Measurements from ENCODE around the gene SHMT1. TPM values are rescaled to one million over a fixed set of nuclear protein-coding genes. Genes with fewer than 3 reads are reported as not detected.

The SHMT1 gene
- total RNA-seq, 4 donors from 2014 or later, result 37.8 to 56.0 (median 49.2) TPM

GRCh38 chr17:18327556-18327955 is 35.8 kb downstream of the SHMT1 start:
- no peaks in the 10 kb centered on the region for H3K4me1 ChIP-seq
- peaks cover 99% of the 10 kb centered on the region for H3K36me3 ChIP-seq
- WGBS, result 91% methylated on average over 10 of the region's 10 CpGs
- H3K4me3 ChIP-seq, result no peak overlapping the region
- no peaks in the 10 kb centered on the region for H3K27me3 ChIP-seq
- DNase-seq (ENCODE audit: low spot score in 2 of 2), result no peak
- TF ChIP-seq, protein P1, sequence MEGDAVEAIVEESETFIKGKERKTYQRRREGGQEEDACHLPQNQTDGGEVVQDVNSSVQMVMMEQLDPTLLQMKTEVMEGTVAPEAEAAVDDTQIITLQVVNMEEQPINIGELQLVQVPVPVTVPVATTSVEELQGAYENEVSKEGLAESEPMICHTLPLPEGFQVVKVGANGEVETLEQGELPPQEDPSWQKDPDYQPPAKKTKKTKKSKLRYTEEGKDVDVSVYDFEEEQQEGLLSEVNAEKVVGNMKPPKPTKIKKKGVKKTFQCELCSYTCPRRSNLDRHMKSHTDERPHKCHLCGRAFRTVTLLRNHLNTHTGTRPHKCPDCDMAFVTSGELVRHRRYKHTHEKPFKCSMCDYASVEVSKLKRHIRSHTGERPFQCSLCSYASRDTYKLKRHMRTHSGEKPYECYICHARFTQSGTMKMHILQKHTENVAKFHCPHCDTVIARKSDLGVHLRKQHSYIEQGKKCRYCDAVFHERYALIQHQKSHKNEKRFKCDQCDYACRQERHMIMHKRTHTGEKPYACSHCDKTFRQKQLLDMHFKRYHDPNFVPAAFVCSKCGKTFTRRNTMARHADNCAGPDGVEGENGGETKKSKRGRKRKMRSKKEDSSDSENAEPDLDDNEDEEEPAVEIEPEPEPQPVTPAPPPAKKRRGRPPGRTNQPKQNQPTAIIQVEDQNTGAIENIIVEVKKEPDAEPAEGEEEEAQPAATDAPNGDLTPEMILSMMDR (IDR thresholded peaks at IDR 0.05), result no peak
- TF ChIP-seq POLR2AphosphoS5 (IDR thresholded peaks at IDR 0.05) (no peak), EP300 (IDR thresholded peaks at IDR 0.05) (no peak), POLR2A (IDR thresholded peaks at IDR 0.05) (no peak)
- H3K9me3 ChIP-seq, result no peaks in the 10 kb centered on the region
- no peak overlapping the region for H3K27ac ChIP-seq

- Histone ChIP-seq H3K4me3 (no peak overlapping the region), H3K27me3 (no peaks in the 10 kb centered on the region), H3K36me3 (peaks cover 98% of the 10 kb centered on the region), H3K27ac (no peak overlapping the region), H3K9me3 (no peaks in the 10 kb centered on the region), H3K4me1 (no peaks in the 10 kb centered on the region)
- 63% methylated on average over 2 of the region's 2 CpGs for WGBS
- no peak for DNase-seq (ENCODE audit: low spot score in 2 of 2)
- TF ChIP-seq POLR2A (IDR thresholded peaks at IDR 0.05), result no peak
- TF ChIP-seq EP300 (IDR thresholded peaks at IDR 0.05), result no peak
- TF ChIP-seq POLR2AphosphoS5 (IDR thresholded peaks at IDR 0.05), result no peak
- TF ChIP-seq, protein P1 (IDR thresholded peaks at IDR 0.05), result no peak
Measured at GRCh38 chr17:18327093-18327492, 36.3 kb downstream of the SHMT1 start.

DNA sequence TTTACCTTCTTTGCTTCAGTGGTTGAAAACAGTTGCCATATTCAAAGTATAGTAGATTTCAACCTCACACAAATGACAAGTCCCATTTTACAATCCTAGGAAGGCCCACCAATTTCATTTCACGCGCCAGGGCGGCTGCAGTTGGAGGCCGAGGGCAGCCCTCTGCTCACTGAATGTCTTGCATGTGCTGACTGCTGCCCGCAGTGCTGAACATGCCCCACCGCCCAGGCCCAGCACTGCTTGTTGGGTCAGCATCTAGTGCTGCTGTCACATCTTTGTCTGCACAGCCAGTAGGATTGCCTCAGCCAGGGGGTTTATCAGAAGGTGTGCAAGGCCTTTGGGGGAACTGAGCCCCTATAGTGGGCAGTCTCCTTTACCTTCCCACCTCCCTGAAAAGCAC is 36.8 kb downstream of the SHMT1 start:
- H3K36me3 ChIP-seq, result peaks cover 93% of the 10 kb centered on the region
- H3K4me1 ChIP-seq, result no peaks in the 10 kb centered on the region
- no peak for DNase-seq (ENCODE audit: low spot score in 2 of 2)
- no peaks in the 10 kb centered on the region for H3K9me3 ChIP-seq
- no peaks in the 10 kb centered on the region for H3K27me3 ChIP-seq
- H3K4me3 ChIP-seq, result no peak overlapping the region
- no peak overlapping the region for H3K27ac ChIP-seq
- WGBS, result 91% methylated on average over 6 of the region's 6 CpGs
- no peak for TF ChIP-seq POLR2AphosphoS5 (IDR thresholded peaks at IDR 0.05)
- TF ChIP-seq EP300 (IDR thresholded peaks at IDR 0.05), result no peak
- no peak for TF ChIP-seq POLR2A (IDR thresholded peaks at IDR 0.05)
- TF ChIP-seq, protein P1 (IDR thresholded peaks at IDR 0.05), result no peak

DNA sequence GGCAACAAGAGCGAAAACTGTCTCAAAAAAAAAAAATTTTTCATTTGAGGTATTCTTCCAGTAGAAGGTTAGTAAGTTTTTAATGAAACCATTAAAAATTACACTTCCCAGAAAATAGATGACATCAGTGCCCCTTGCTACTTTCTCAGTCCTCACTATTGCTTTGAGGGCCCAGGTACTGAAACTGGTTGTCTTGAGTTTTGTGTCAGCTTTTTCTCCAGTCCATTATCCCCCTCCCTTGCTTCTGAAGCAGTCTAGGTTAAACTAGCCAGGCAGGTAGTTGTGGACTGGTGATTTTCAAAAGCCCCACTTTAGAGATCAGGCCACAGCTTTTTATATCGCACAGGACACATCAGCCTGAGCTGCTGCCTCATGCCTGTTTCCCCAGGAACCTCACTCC is 37.3 kb downstream of the SHMT1 start:
- Histone ChIP-seq H3K4me3 (no peak overlapping the region), H3K4me1 (peaks cover 1% of the 10 kb centered on the region), H3K36me3 (peaks cover 88% of the 10 kb centered on the region), H3K27ac (no peak overlapping the region), H3K9me3 (no peaks in the 10 kb centered on the region), H3K27me3 (no peaks in the 10 kb centered on the region)
- no peak for DNase-seq (ENCODE audit: low spot score in 2 of 2)
- WGBS, result 97% methylated on average over 2 of the region's 2 CpGs
- TF ChIP-seq POLR2A (IDR thresholded peaks at IDR 0.05), result no peak
- TF ChIP-seq, protein P1 (IDR thresholded peaks at IDR 0.05), result no peak
- no peak for TF ChIP-seq POLR2AphosphoS5 (IDR thresholded peaks at IDR 0.05)
- no peak for TF ChIP-seq EP300 (IDR thresholded peaks at IDR 0.05)

- 91% methylated on average over 20 of the region's 27 CpGs for WGBS
- Histone ChIP-seq H3K9me3 (no peaks in the 10 kb centered on the region), H3K36me3 (peaks cover 78% of the 10 kb centered on the region), H3K27ac (no peak overlapping the region), H3K4me3 (no peak overlapping the region), H3K27me3 (no peaks in the 10 kb centered on the region), H3K4me1 (peaks cover 18% of the 10 kb centered on the region)
- TF ChIP-seq EP300 (IDR thresholded peaks at IDR 0.05), result no peak
- TF ChIP-seq, protein P1 (IDR thresholded peaks at IDR 0.05), result no peak
- no peak for DNase-seq (ENCODE audit: low spot score in 2 of 2)
Measured at GRCh38 chr17:18324140-18325050, 39.0 kb downstream of the SHMT1 start.

All from suprapubic skin (tissue), 4 donors.